Osteocyte (in vitro differentiated cells): ENCODE data around the gene PAIP1. TPM values are rescaled to one million over a fixed set of nuclear protein-coding genes. Genes with fewer than 3 reads are reported as not detected.

ENCODE experiments used
- DNase-seq: peaks from one replicate; pipeline ENCODE4 v3.0.0; 2021; ENCODE audit warnings: mixed read lengths; ENCODE audit not compliant: unreplicated experiment; ENCODE audit errors: extremely low spot score
- H3K27ac Mint-ChIP-seq: one replicate; pipeline ENCODE4 v1.8.0; 2021; ENCODE audit warnings: mild to moderate bottlenecking, mixed read lengths; ENCODE audit not compliant: unreplicated experiment
- H3K27me3 Mint-ChIP-seq: one replicate; pipeline ENCODE4 v1.8.0; 2021; ENCODE audit warnings: mixed read lengths; ENCODE audit not compliant: unreplicated experiment
- H3K36me3 Mint-ChIP-seq: one replicate; pipeline ENCODE4 v1.8.0; 2021; ENCODE audit warnings: mixed read lengths; ENCODE audit not compliant: unreplicated experiment
- H3K4me1 Mint-ChIP-seq: one replicate; pipeline ENCODE4 v1.8.0; 2021; ENCODE audit warnings: mixed read lengths; ENCODE audit not compliant: unreplicated experiment
- H3K4me3 Mint-ChIP-seq: one replicate; pipeline ENCODE4 v1.8.0; 2021; ENCODE audit warnings: mild to moderate bottlenecking, moderate library complexity, mixed read lengths; ENCODE audit not compliant: unreplicated experiment
- H3K9me3 Mint-ChIP-seq: one replicate; pipeline ENCODE4 v1.8.0; 2021; ENCODE audit warnings: mixed read lengths; ENCODE audit not compliant: unreplicated experiment
- CTCF ChIP-seq: fragments of 200-600 bp; sonication (generic); IDR thresholded peaks from 2 replicates; pipeline ENCODE4 v1.5.0; 2021; ENCODE audit warnings: antibody characterized with exemption, mild to moderate bottlenecking, moderate library complexity
- long read RNA-seq: library from polyadenylated mRNA; unstranded; transcript quantifications from one replicate; pipeline ENCODE4 v2.0.0, GENCODE V29; 2021
- total RNA-seq: library from RNA; stranded (reverse); gene quantifications from 2 replicates; pipeline ENCODE4 v1.2.1, GENCODE V29; 2021

Gene PAIP1
- total RNA-seq: 104 and 105 TPM in 2 replicates
- long read RNA-seq, transcript PAIP1-203 (11 exons, 1,734 nt): major isoform, 56 of 120 reads
- long read RNA-seq, transcript PAIP1-201 (11 exons, 2,782 nt): minor isoform, 13 of 120 reads
- long read RNA-seq, transcript PAIP1-202 (11 exons, 1,814 nt): minor isoform, 17 of 120 reads
- long read RNA-seq, partial matches to known transcripts: 10 of 120 reads
- long read RNA-seq, other reads (novel, unspliced or antisense): 24 of 120 reads

DNA sequence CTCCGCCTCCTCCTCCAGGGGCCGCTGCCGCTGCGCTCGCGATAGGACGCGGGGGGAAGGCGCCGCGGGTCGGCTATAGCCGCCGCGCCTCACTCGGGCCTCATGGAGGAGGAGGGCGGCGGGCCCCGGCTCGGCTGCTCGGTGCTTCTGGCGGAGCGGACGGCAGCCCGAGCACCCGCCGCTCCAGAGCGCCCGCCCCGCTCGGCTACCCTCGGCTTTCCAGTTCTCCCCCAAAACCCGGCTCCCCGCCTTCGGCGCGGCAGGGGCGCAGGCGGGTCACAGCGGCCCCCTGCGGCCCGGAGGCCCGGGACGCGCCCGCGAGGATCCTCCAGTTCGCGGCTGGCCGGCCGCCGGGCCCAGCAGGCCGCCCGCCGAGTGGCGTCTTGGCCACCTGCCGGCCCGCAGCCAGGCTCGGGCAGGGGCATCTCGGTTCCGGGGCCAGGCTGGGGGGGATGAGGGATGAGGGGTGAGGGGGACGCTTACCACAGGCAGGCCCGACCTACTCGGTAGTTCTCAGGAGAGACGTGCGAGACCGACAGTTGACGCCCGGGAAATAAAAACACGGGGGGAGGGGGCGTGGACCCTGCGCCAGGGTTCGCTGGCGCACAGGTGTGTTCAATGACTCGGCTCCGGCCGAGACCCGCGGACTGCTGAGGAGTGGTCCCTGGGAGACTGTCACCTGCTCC is at the start of gene PAIP1:
PAIP1 (minus strand) TSS at position 221 of the 686 bp plus-strand sequence. CDS start 231 bp downstream, outside the sequence.
- H3K27ac Mint-ChIP-seq: peak within 1 kb of the TSS; percentile 95
- H3K4me1 Mint-ChIP-seq: peaks cover 20% of the 10 kb centered on the region
- no peaks in the 10 kb centered on the region for H3K27me3 Mint-ChIP-seq
- peak within 1 kb of the TSS; percentile 76 for H3K4me3 Mint-ChIP-seq
- no peaks in the 10 kb centered on the region for H3K36me3 Mint-ChIP-seq
- TF ChIP-seq CTCF: peak; percentile 80
- no peaks in the 10 kb centered on the region for H3K9me3 Mint-ChIP-seq
- DNase-seq: peak; percentile 95

DNA sequence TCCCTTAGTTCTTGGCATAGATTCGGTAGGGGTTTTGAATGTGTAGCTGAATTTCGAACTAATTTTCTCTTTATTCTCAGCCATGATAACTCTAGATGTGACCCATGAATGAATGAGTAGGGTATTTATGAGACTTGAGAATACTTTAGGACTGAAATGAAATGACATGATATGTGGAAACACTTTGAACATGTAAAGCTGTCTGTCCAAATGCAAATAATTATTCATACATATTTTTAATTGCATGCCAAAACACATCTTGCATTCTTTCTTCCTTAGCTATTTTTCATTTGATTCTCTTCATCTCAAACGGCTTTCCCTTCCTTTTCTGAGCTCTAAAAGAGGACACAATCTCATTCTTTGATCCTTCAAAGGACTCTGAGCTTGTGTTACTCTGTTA is 49.5 kb upstream of the PAIP1 start:
- no peak for TF ChIP-seq CTCF
- no peak overlapping the region for H3K4me3 Mint-ChIP-seq
- DNase-seq: no peak
- peaks cover 30% of the 10 kb centered on the region for H3K4me1 Mint-ChIP-seq
- H3K36me3 Mint-ChIP-seq: peaks cover 27% of the 10 kb centered on the region
- H3K27me3 Mint-ChIP-seq: no peaks in the 10 kb centered on the region
- H3K27ac Mint-ChIP-seq: no peak overlapping the region
- no peaks in the 10 kb centered on the region for H3K9me3 Mint-ChIP-seq

DNA sequence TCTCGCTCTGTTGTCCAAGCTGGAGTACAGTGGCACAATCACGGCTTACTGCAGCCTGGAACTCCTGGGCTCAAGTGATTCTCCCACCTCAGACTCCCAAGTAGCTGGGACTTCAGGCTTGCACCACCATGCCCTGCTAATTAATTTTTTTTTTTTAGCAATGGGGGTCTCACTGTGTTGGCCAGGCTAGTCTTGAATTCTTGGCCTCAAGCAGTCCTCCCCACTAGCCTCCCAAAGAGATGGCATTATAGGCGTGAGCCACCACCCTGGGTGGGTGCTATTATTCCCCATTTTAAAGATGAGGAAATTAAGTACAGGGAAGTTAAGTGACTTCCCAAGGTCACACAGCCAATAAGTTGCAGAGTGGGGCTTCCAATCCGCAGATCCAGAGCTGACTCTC is 47.8 kb upstream of the PAIP1 start:
- Mint-ChIP-seq H3K27ac (peak overlapping the region; percentile 92), H3K36me3 (peaks cover 18% of the 10 kb centered on the region), H3K4me1 (peaks cover 34% of the 10 kb centered on the region), H3K27me3 (no peaks in the 10 kb centered on the region), H3K9me3 (no peaks in the 10 kb centered on the region), H3K4me3 (peak overlapping the region; percentile 93)
- no peak for TF ChIP-seq CTCF
- no peak for DNase-seq

- H3K4me3 Mint-ChIP-seq: peak overlapping the region; percentile 93
- H3K27ac Mint-ChIP-seq: peak overlapping the region; percentile 92
- TF ChIP-seq CTCF: no peak
- peak; percentile 87 for DNase-seq
- no peaks in the 10 kb centered on the region for H3K27me3 Mint-ChIP-seq
- no peaks in the 10 kb centered on the region for H3K9me3 Mint-ChIP-seq
- peaks cover 34% of the 10 kb centered on the region for H3K4me1 Mint-ChIP-seq
- peaks cover 11% of the 10 kb centered on the region for H3K36me3 Mint-ChIP-seq
These were observed 46.7 kb upstream of the PAIP1 start for GRCh38 chr5:43603344-43604217.
